GM12878 (cell line): ENCODE results near the gene SEL1L2.

Experiments
- BCL3 ChIP-seq: IDR thresholded peaks from 2 replicates; pipeline ENCODE4 v1.6.1; 2011; ENCODE audit warnings: borderline replicate concordance, low read depth, mild to moderate bottlenecking, moderate library complexity, low read length; ENCODE audit not compliant: insufficient read depth, poor library complexity, severe bottlenecking
- CTCF ChIP-seq, 3 experiments: IDR thresholded peaks in 2 of 3; conservative IDR thresholded peaks in 1 of 3; 2 replicates each; pipeline ENCODE4 v1.5.1; 2011; ENCODE audit warnings: low read depth in 3 of 3, low read length in 3 of 3, mild to moderate bottlenecking in 3 of 3, control low read depth in 2 of 3, moderate library complexity in 2 of 3, inconsistent platforms in 1 of 3, mixed read lengths in 1 of 3; ENCODE audit not compliant: control insufficient read depth in 2 of 3, insufficient read depth in 1 of 3; ENCODE audit errors: extremely low read depth in 1 of 3
- EGR1 ChIP-seq, 2 experiments: IDR thresholded peaks; 1 replicate in 1 of 2; 2 replicates in 1 of 2; pipeline ENCODE4 v1.6.1; 2011 to 2012; ENCODE audit warnings: low read depth in 2 of 2, low read length in 2 of 2, borderline replicate concordance in 1 of 2, mild to moderate bottlenecking in 1 of 2, moderate library complexity in 1 of 2
- HDAC2 ChIP-seq: fragments of 200-600 bp; sonication (generic); IDR thresholded peaks from 2 replicates; pipeline ENCODE4 v1.6.1; 2017
- JUND ChIP-seq: IDR thresholded peaks from 2 replicates; pipeline ENCODE4 v1.6.1; 2012; ENCODE audit warnings: low read depth, mild to moderate bottlenecking, low read length, improper control_type of control experiment, moderate library complexity
- KDM1A ChIP-seq: fragments of 200-600 bp; sonication (generic); IDR thresholded peaks from 2 replicates; pipeline ENCODE4 v1.6.1; 2016; ENCODE audit warnings: borderline replicate concordance
- MXI1 ChIP-seq: fragments of 150-350 bp; IDR thresholded peaks from 2 replicates; pipeline ENCODE4 v1.6.1; 2011; ENCODE audit warnings: low read depth, mild to moderate bottlenecking, inconsistent platforms, low read length, improper control_type of control experiment
- NR2C1 ChIP-seq: fragments of 450-650 bp; IDR thresholded peaks from 2 replicates; pipeline ENCODE4 v1.6.1; 2017; ENCODE audit warnings: antibody characterized with exemption, mild to moderate bottlenecking, moderate library complexity
- POLR2A ChIP-seq: IDR thresholded peaks from 2 replicates; pipeline ENCODE4 v1.6.1; 2011; ENCODE audit warnings: low read depth, mild to moderate bottlenecking, low read length
- RBBP5 ChIP-seq: fragments of 200-600 bp; sonication (generic); conservative IDR thresholded peaks from 2 replicates; pipeline ENCODE4 v1.6.1; 2016
- SIX5 ChIP-seq: IDR thresholded peaks from 2 replicates; pipeline ENCODE4 v1.6.1; 2011; ENCODE audit warnings: mild to moderate bottlenecking, low read depth, low read length, moderate library complexity; ENCODE audit not compliant: severe bottlenecking
- SP1 ChIP-seq: IDR thresholded peaks from one replicate; pipeline ENCODE4 v1.6.1; 2011; ENCODE audit warnings: low read depth, low read length
- USF1 ChIP-seq: IDR thresholded peaks from 2 replicates; pipeline ENCODE4 v1.6.1; 2011; ENCODE audit warnings: borderline replicate concordance, low read depth, mild to moderate bottlenecking, moderate library complexity, mixed read lengths, low read length; ENCODE audit not compliant: insufficient read depth; ENCODE audit errors: extremely low read length
- ZNF274 ChIP-seq: IDR thresholded peaks from one replicate; pipeline ENCODE4 v1.8.0; 2011; ENCODE audit not compliant: insufficient read length, insufficient read depth

GRCh38 chr20:13810446-13810845 is 180.0 kb downstream of the SEL1L2 start:
- no peak for TF ChIP-seq EGR1 (IDR thresholded peaks at IDR 0.05; ENCODE audit: borderline replicate concordance in 1 of 2, low read depth in 2 of 2, low read length in 2 of 2)
- no peak for TF ChIP-seq RBBP5
- TF ChIP-seq SP1, result no peak
- no peak for TF ChIP-seq CTCF (IDR thresholded peaks at IDR 0.05 in 2 of 3, conservative IDR thresholded peaks at IDR 0.05 in 1 of 3; ENCODE audit: control insufficient read depth in 2 of 3, extremely low read depth in 1 of 3, insufficient read depth in 1 of 3, low read depth in 3 of 3, low read length in 3 of 3)
- TF ChIP-seq POLR2A, result no peak
- TF ChIP-seq SIX5, result no peak
- no peak for TF ChIP-seq MXI1
- no peak for TF ChIP-seq ZNF274
- no peak for TF ChIP-seq JUND
- no peak for TF ChIP-seq NR2C1
- TF ChIP-seq BCL3, result no peak
- no peak for TF ChIP-seq KDM1A
- TF ChIP-seq USF1, result no peak
- no peak for TF ChIP-seq HDAC2
